ENCODE data around the gene ZNF574. TPM values are rescaled to one million over a fixed set of nuclear protein-coding genes. Genes with fewer than 3 reads are reported as not detected.
A peak's percentile ranks its signal among the peaks of the same experiment; 100 is the strongest.

Gene ZNF574
- total RNA-seq, 1 donor from 2014 or later: 7.1 TPM

GRCh38 chr19:42076380-42076944 lies 496 bp downstream of the ZNF574 start:
- DNase-seq (ENCODE audit: low read depth) (no peak), FAIRE-seq (no peak)
- Histone ChIP-seq H3K27me3 (ENCODE audit: control insufficient read depth, insufficient read depth, low read length) (no peaks in the 10 kb centered on the region), H3K36me3 (ENCODE audit: control insufficient read depth, insufficient read depth, low read length) (peaks cover 27% of the 10 kb centered on the region), H3K4me3 (ENCODE audit: low read depth, low read length) (peak overlapping the region; percentile 88)
- TF ChIP-seq CTCF (IDR thresholded peaks at IDR 0.05; ENCODE audit: insufficient read depth, low read length, severe bottlenecking): no peak

- TF ChIP-seq CTCF (IDR thresholded peaks at IDR 0.05; ENCODE audit: insufficient read depth, low read length, severe bottlenecking): no peak
- Histone ChIP-seq H3K27me3 (ENCODE audit: control insufficient read depth, insufficient read depth, low read length) (no peaks in the 10 kb centered on the region), H3K36me3 (ENCODE audit: control insufficient read depth, insufficient read depth, low read length) (peaks cover 28% of the 10 kb centered on the region), H3K4me3 (ENCODE audit: low read depth, low read length) (no peak overlapping the region)
- no peak for DNase-seq (ENCODE audit: low read depth)
- no peak for FAIRE-seq
These were observed 2.1 kb downstream of the ZNF574 start for GRCh38 chr19:42078058-42078457.

- no peaks in the 10 kb centered on the region for H3K27me3 ChIP-seq (ENCODE audit: control insufficient read depth, insufficient read depth, low read length)
- no peak for TF ChIP-seq CTCF (IDR thresholded peaks at IDR 0.05; ENCODE audit: insufficient read depth, low read length, severe bottlenecking)
- DNase-seq (ENCODE audit: low read depth): no peak
- peaks cover 28% of the 10 kb centered on the region for H3K36me3 ChIP-seq (ENCODE audit: control insufficient read depth, insufficient read depth, low read length)
- no peak for FAIRE-seq
- H3K4me3 ChIP-seq (ENCODE audit: low read depth, low read length): no peak overlapping the region
These were observed 2.7 kb downstream of the ZNF574 start for GRCh38 chr19:42078538-42079275.

- no peak for DNase-seq (ENCODE audit: low read depth)
- FAIRE-seq: peak; percentile 58
- Histone ChIP-seq H3K36me3 (ENCODE audit: control insufficient read depth, insufficient read depth, low read length) (peaks cover 28% of the 10 kb centered on the region), H3K27me3 (ENCODE audit: control insufficient read depth, insufficient read depth, low read length) (no peaks in the 10 kb centered on the region), H3K4me3 (ENCODE audit: low read depth, low read length) (no peak overlapping the region)
- TF ChIP-seq CTCF (IDR thresholded peaks at IDR 0.05; ENCODE audit: insufficient read depth, low read length, severe bottlenecking): no peak
These were observed 3.3 kb downstream of the ZNF574 start for GRCh38 chr19:42079276-42079669.

GRCh38 chr19:42079886-42080763 lies 4.2 kb downstream of the ZNF574 start:
- FAIRE-seq (no peak), DNase-seq (ENCODE audit: low read depth) (no peak)
- no peak for TF ChIP-seq CTCF (IDR thresholded peaks at IDR 0.05; ENCODE audit: insufficient read depth, low read length, severe bottlenecking)
- no peaks in the 10 kb centered on the region for H3K27me3 ChIP-seq (ENCODE audit: control insufficient read depth, insufficient read depth, low read length)
- H3K4me3 ChIP-seq (ENCODE audit: low read depth, low read length): no peak overlapping the region
- H3K36me3 ChIP-seq (ENCODE audit: control insufficient read depth, insufficient read depth, low read length): peaks cover 28% of the 10 kb centered on the region
